Muscle of leg (tissue), 11 donors: ENCODE results near the gene SNX18. TPM values are rescaled to one million over a fixed set of nuclear protein-coding genes. Genes with fewer than 3 reads are reported as not detected.
A peak's percentile ranks its signal among the peaks of the same experiment; 100 is the strongest.
"Not testable (repeated sequence)": the region's sequence is repeated elsewhere in the genome, so short reads cannot be mapped to it uniquely, and the experiment has no call there.

Experiments used
- DNase-seq: peaks from one replicate; pipeline ENCODE4 v3.0.0; 2013
- H3K27ac ChIP-seq: one replicate; pipeline ENCODE4 v1.5.1; 2013; ENCODE audit warnings: mild to moderate bottlenecking, low read length, control low read depth
- H3K27me3 ChIP-seq: one replicate; pipeline ENCODE4 v1.6.1; 2013; ENCODE audit warnings: low read length; ENCODE audit not compliant: control insufficient read depth, insufficient read depth
- H3K36me3 ChIP-seq: one replicate; pipeline ENCODE4 v1.6.1; 2013; ENCODE audit warnings: low read length; ENCODE audit not compliant: control insufficient read depth, insufficient read depth
- H3K4me1 ChIP-seq: one replicate; pipeline ENCODE4 v1.6.1; 2013; ENCODE audit warnings: low read length; ENCODE audit not compliant: control insufficient read depth, insufficient read depth
- H3K4me3 ChIP-seq: one replicate; pipeline ENCODE4 v1.5.1; 2013; ENCODE audit warnings: low read length, control low read depth
- H3K9me3 ChIP-seq: replicated peaks from 2 replicates; pipeline ENCODE4 v1.6.1; 2013; ENCODE audit warnings: low read depth, low read length; ENCODE audit not compliant: control insufficient read depth
- WGBS: methylation state at CpG from one replicate; pipeline ENCODE4 v1.1.5; 2013; ENCODE audit warnings: missing lambda C conversion rate; ENCODE audit not compliant: insufficient coverage; 5-methylcytosine and 5-hydroxymethylcytosine counted together
- polyA plus RNA-seq, 8 donors: library from polyadenylated mRNA; unstranded; fragments of 120-200 nt; gene quantifications; one replicate each; pipeline versions ENCODE4 v1.2.1 to v1.2.3, GENCODE V29; 2013; ENCODE audit warnings: inconsistent platforms in 1 of 8, low replicate concordance in 1 of 8; ENCODE audit not compliant: insufficient read length in 8 of 8, insufficient read depth in 1 of 8
- total RNA-seq: library from RNA; stranded (reverse); fragments of 120-200 nt; gene quantifications from one replicate; pipeline ENCODE4 v1.2.4, GENCODE V29; 2013

The SNX18 gene
- total and polyA plus RNA-seq, 9 donors, result 23.4 to 43.5 (median 32.2) TPM

DNA sequence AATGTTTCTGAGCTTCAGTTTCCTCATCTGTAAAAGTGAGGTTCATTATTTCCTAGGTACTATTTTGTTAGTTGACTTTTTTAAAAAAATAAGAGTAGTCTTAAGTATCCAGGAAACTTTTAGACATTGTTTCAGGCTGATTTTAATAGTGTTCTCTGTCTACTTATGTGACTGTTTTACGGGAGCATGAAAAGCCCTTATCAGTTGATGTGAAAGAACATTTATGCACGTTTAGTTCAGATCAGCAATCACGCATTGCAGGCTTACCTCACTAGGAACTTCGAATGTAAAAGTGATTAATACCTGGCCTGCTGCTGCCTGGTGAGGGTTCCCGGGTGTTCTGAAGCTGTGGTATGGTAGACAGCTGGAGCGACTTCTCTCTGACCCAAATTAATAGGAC, 8.1 kb downstream of the SNX18 start:
- Histone ChIP-seq H3K9me3 (no peaks in the 10 kb centered on the region), H3K4me1 (peaks cover 28% of the 10 kb centered on the region), H3K36me3 (peaks cover 4% of the 10 kb centered on the region), H3K27me3 (no peaks in the 10 kb centered on the region), H3K27ac (no peak overlapping the region), H3K4me3 (no peak overlapping the region)
- DNase-seq, result no peak
- 76% methylated on average over 4 of the region's 6 CpGs for WGBS

DNA sequence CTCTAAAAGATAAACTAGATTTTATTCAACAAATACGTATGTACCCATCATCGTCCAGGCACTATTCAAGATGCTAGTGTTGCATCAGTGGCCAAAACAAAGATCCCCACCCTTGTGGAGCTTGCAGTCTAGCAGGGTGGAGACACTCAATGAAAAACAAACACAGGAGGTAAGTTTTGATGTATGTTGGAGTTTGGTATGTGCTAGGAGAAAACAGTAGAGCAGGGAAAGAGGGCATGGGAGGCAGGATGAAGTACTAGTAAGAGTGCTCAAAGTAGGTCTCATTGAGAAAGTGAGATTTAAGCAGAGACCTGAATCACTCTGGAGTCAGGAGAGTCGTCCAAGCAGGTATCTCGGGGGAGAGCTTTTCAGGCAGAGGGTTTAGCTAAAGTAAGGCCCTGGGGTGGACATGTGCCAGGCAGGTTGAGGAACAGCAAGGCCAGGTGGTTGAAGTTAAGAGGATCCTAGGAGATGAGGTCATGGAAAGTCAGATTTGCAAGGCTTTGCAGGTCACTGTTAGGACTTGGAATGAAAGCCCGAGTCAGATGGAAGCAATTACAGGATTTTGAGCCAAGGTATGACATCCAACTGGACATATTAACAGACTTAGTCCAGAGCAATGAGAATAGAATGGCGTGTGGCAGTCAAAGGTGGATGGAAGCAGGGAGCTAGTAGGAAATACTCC, 9.2 kb downstream of the SNX18 start:
- H3K9me3 ChIP-seq, result no peaks in the 10 kb centered on the region
- peak; percentile 91 for DNase-seq
- 45% methylated on average over 3 of the region's 6 CpGs for WGBS
- peaks cover 4% of the 10 kb centered on the region for H3K36me3 ChIP-seq
- H3K4me3 ChIP-seq, result no peak overlapping the region
- H3K27ac ChIP-seq, result peak overlapping the region; percentile 43
- H3K4me1 ChIP-seq, result peaks cover 22% of the 10 kb centered on the region
- H3K27me3 ChIP-seq, result no peaks in the 10 kb centered on the region

DNA sequence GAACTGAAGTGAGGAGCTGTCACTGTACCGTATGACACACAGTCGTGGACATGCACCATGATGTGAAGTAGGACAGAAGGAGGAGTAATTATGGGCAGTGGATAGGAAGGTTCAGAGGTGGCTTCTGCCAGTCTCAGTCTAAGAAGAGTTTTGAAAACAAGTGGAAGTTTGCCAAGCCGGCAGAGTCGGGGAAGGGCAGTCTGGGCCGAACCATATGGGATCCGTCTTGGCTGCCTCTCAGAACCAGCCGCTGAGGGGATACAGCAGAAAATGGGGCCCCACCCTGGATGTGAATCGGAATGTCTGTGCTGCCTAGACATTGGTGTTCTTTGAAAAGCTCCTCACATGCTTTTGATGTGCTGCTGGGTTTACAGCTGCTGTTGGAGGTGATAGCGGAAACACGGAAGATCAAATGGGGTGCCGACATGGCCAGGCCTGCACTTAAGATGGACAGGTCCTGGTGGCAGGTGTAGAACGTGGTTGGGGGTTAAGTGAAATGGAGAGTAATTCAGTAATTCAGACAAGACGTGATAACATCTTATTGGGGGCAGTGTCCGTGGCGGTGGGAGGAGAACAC, 11.2 kb downstream of the SNX18 start:
- H3K36me3 ChIP-seq, result peaks cover under 1% of the 10 kb centered on the region
- no peaks in the 10 kb centered on the region for H3K27me3 ChIP-seq
- DNase-seq, result no peak
- peaks cover 27% of the 10 kb centered on the region for H3K4me1 ChIP-seq
- WGBS, result 76% methylated on average over 15 of the region's 15 CpGs
- H3K27ac ChIP-seq, result no peak overlapping the region
- H3K9me3 ChIP-seq, result no peaks in the 10 kb centered on the region
- no peak overlapping the region for H3K4me3 ChIP-seq

DNA sequence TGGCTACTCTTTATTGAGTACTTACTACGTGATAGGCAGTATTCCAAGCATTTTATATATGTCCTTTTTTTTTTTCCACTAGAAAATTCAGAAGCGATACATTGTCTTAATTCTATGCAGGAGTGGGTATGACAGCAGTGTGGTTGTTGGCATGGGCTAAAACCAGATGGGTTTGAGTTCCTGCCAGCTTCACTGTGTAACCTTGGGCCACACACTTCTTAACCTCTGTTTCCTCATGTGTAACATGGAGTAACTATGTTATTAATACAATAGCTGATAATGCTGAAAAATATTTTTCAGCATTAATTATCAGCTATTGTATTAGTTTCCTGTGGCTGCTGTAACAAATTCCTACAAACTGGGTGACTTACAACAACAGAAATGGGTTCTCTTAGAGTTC, 12.0 kb downstream of the SNX18 start:
- no peak overlapping the region for H3K4me3 ChIP-seq
- no CpG with 5 or more reads among the region's 2 CpGs for WGBS
- no peaks in the 10 kb centered on the region for H3K27me3 ChIP-seq
- no peaks in the 10 kb centered on the region for H3K9me3 ChIP-seq
- H3K27ac ChIP-seq, result no peak overlapping the region
- DNase-seq, result no peak
- H3K36me3 ChIP-seq, result no peaks in the 10 kb centered on the region
- peaks cover 30% of the 10 kb centered on the region for H3K4me1 ChIP-seq

DNA sequence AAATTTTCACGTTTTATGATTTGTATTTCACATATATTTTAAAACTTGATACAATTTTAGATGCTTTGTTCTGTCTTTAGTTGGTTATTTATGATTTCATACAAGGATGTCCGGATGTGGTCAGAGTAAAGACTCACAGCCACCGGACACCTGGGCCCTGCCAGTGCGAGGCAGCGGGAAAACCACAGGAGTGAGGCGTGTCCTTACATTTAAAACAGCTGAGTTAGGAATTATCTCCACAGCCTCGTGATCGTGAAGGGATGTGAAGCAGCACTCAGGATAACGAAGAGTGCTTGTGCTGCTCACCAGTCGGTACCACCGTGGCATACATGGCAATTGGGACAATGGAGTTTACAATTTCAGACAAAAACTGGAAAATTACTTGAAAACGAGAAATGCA, 14.0 kb downstream of the SNX18 start:
- Histone ChIP-seq H3K36me3 (no peaks in the 10 kb centered on the region), H3K9me3 (no peaks in the 10 kb centered on the region), H3K4me3 (no peak overlapping the region), H3K27ac (no peak overlapping the region), H3K27me3 (no peaks in the 10 kb centered on the region), H3K4me1 (peaks cover 29% of the 10 kb centered on the region)
- WGBS, result 46% methylated on average over 10 of the region's 12 CpGs
- DNase-seq, result no peak

DNA sequence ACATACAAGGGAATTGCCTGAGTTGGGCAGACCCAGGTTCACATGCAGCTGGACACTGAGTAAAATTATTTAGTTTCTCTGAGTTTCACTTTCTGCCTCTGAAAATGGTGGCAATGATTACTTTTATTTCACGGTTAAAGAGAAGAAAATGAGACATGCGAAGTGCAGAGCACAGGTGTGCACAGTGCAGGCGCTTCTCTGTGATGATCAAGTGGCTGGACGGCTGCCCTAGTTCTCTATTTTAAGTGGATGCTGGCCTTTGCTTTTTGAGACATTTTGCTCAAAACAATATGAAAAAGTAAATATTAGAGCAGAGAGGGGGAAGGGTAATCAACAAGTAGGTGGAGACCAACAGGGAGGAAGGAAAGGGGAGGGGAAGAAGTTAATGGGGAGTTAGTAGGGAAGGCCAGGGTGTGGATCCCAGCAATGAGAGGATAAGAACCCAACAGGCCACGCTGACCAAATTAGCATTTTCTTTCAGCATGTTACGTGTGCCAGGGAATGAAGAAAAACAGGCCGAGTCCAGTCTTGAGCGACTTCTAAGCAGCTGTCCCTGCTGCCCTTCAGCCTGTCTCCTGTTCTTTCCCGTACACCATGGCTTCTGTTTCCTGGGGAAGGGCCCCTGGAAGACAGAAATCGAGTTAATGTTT, 16.1 kb downstream of the SNX18 start:
- H3K9me3 ChIP-seq, result no peaks in the 10 kb centered on the region
- no peak overlapping the region for H3K4me3 ChIP-seq
- H3K36me3 ChIP-seq, result no peaks in the 10 kb centered on the region
- peak; percentile 79 for DNase-seq
- H3K27ac ChIP-seq, result peak overlapping the region; percentile 89
- H3K4me1 ChIP-seq, result peaks cover 21% of the 10 kb centered on the region
- WGBS, result 47% methylated on average over 9 of the region's 10 CpGs
- no peaks in the 10 kb centered on the region for H3K27me3 ChIP-seq

DNA sequence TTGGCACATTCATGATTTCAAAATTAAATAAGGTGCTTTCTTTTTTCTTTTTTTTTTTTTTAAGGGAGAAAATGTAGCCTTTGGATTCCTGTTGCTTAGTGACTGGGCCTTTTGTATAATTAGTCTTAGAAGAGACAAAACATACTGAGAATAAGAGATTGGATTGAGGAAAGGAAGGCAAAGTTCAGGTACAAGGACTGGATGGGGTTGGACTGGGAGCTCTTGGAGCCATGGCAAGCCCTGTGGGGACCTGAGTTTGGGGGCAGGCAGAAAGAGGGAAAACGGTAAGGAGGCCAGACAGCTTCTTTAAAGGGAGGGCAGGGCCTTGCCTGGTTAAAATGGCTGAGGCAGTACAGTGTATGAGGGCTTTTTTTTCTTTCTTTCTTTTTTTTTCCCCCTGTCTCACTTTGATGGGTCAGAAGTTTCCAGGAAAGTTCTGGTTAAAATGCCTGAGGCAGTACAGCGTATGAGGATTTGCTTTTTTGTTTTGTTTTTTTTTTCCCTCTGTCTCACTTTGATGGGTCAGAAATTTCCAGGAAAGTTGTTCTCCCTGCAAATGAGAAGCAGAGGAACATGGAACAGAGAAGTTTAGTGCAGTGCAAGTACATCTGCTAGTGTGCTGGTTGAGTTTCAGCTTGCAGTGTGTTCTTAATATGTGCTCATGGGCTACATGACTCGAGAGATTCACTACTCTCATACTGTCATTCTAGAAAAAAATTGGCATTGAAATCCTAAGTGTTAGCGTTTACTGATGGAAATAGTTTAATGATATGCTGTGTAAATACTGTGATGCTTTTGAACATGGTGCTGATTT, 16.8 kb downstream of the SNX18 start:
- H3K4me3 ChIP-seq, result no peak overlapping the region
- H3K4me1 ChIP-seq, result peaks cover 18% of the 10 kb centered on the region
- H3K36me3 ChIP-seq, result no peaks in the 10 kb centered on the region
- H3K27me3 ChIP-seq, result no peaks in the 10 kb centered on the region
- peak overlapping the region; percentile 89 for H3K27ac ChIP-seq
- WGBS, result no CpG with 5 or more reads among the region's 4 CpGs
- peak; percentile 71 for DNase-seq
- no peaks in the 10 kb centered on the region for H3K9me3 ChIP-seq

DNA sequence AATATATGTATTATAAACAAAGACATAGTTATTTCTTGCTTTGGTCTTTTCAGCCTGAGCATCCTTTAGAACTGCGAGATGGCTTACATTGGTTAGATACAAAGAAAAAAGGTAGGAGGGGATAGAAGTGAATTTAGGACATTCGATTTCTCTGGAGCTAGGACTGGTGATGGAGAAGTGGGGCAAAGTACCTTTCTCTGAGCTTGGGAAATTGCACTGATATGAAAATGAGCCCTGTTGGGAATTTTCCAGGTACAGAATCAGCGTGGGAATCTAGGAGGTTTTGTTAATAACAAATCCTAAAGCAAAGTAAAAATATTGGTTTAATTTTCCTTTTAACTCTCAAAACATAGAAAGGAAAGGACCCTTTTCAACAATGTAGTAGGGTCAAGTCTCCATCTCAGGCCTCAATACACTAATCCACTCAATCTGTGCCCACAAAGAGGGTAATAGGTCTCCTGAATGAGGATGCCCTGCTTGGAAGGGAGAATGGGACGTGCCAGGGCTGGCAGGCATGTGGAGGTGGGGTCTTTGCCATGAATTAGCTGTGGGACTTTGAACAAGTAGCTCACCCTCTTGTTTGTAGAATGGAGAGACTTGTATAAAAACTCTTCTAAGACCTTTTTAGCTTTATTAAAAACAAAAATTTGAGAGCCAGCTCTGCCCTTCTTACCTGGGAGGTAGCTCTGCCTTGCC, 17.7 kb downstream of the SNX18 start:
- H3K27ac ChIP-seq, result no peak overlapping the region

DNA sequence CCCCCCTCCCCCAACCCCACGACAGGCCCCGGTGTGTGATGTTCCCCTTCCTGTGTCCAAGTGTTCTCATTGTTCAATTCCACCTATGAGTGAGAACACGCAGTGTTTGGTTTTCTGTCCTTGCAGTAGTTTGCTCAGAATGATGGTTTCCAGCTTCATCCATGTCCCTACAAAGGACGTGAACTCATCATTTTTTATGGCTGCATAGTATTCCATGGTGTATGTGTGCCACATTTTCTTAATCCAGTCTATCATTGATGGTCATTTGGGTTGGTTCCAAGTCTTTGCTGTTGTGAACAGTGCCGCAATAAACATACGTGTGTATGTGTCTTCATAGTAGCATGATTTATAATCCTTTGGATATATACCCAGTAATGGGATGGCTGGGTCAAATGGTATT, 18.8 kb downstream of the SNX18 start:
- H3K36me3 ChIP-seq, H3K9me3 ChIP-seq, H3K27ac ChIP-seq, DNase-seq, H3K27me3 ChIP-seq, H3K4me3 ChIP-seq: not testable (repeated sequence)
- WGBS, result no CpG with 5 or more reads among the region's 6 CpGs
- peaks cover 18% of the 10 kb centered on the region for H3K4me1 ChIP-seq

More for the DNA sequence above, 17.7 kb downstream of the SNX18 start:
- Histone ChIP-seq H3K4me3 (no peak overlapping the region), H3K4me1 (peaks cover 18% of the 10 kb centered on the region), H3K27me3 (no peaks in the 10 kb centered on the region), H3K9me3 (no peaks in the 10 kb centered on the region), H3K36me3 (no peaks in the 10 kb centered on the region)
- WGBS, result 74% methylated on average over 3 of the region's 4 CpGs
- no peak for DNase-seq
